Right atrium auricular region (tissue), 2 donors: ENCODE measurements around the gene YIF1B. TPM values are rescaled to one million over a fixed set of nuclear protein-coding genes. Genes with fewer than 3 reads are reported as not detected.
A peak's percentile ranks its signal among the peaks of the same experiment; 100 is the strongest.

Experiments
- DNase-seq: peaks from one replicate; pipeline ENCODE4 v3.0.0-alpha.2; 2019; ENCODE audit warnings: low spot score
- H3K27ac ChIP-seq, 2 donors: fragments of 200-600 bp; sonication (generic); 1 replicate in 1 of 2; 2 replicates in 1 of 2; pipeline ENCODE4 v1.5.1; 2016 to 2019
- H3K27me3 ChIP-seq, 2 donors: fragments of 200-600 bp; sonication (generic); one replicate each; pipeline versions ENCODE4 v1.5.1 to v1.6.0; 2017 to 2019
- H3K36me3 ChIP-seq: fragments of 200-600 bp; sonication (generic); one replicate; pipeline ENCODE4 v1.5.1; 2016
- H3K4me1 ChIP-seq, 2 donors: fragments of 200-600 bp; sonication (generic); one replicate each; pipeline versions ENCODE4 v1.5.1 to v1.6.0; 2017 to 2019
- H3K4me3 ChIP-seq, 2 donors: fragments of 200-600 bp; sonication (generic); 1 replicate in 1 of 2; 2 replicates in 1 of 2; pipeline ENCODE4 v1.5.1; 2017 to 2019; ENCODE audit warnings: mild to moderate bottlenecking in 1 of 2, moderate library complexity in 1 of 2
- H3K9me3 ChIP-seq, 2 donors: fragments of 200-600 bp; sonication (generic); one replicate each; pipeline ENCODE4 v1.5.1; 2019
- CTCF ChIP-seq, 2 donors: fragments of 200-600 bp; sonication (generic); IDR thresholded peaks; one replicate each; pipeline ENCODE4 v1.5.1; 2019; ENCODE audit warnings: antibody characterized with exemption in 2 of 2
- total RNA-seq, 2 donors: library from RNA; depleted of rRNA; stranded (reverse); fragments of >200 nt; gene quantifications; one replicate each; pipeline ENCODE4 v1.1.0, GENCODE V29; 2016

Gene YIF1B
- total RNA-seq, 2 donors from 2014 or later = 20.1 to 26.9 TPM

DNA sequence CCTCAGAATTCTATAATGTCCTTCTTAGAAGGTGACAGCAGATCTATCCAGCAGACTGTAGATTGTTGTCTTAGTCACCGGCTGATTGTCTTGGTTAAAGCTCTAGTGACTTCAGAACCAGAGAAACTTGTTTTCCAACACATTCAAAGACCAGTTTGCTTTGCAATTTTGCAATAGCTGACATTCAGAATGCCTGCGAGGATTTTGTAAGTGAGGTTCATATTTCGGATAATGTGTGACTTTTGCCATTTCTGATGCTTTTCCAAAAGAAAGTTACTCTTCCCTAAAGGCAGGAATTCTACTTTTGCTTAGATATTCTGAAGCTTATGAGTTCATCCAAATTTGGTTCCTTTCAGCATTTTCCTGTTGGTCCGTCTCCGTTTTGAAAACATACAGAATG, 38.2 kb downstream of the YIF1B start:
- no peak for TF ChIP-seq CTCF (IDR thresholded peaks at IDR 0.05)
- Histone ChIP-seq H3K9me3 (no peaks in the 10 kb centered on the region), H3K27me3 (no peaks in the 10 kb centered on the region), H3K27ac (peak overlapping the region; percentile 72 to 79), H3K4me1 (peaks cover 0 to 58% of the 10 kb centered on the region in 2 donors), H3K36me3 (no peaks in the 10 kb centered on the region), H3K4me3 (no peak overlapping the region)
- no peak for DNase-seq

- H3K36me3 ChIP-seq = no peaks in the 10 kb centered on the region
- peaks cover 0 to 58% of the 10 kb centered on the region in 2 donors for H3K4me1 ChIP-seq
- no peaks in the 10 kb centered on the region for H3K9me3 ChIP-seq
- peak overlapping the region; percentile 72 to 79 for H3K27ac ChIP-seq
- no peak overlapping the region for H3K4me3 ChIP-seq
- H3K27me3 ChIP-seq = no peaks in the 10 kb centered on the region
- TF ChIP-seq CTCF (IDR thresholded peaks at IDR 0.05) = no peak
- DNase-seq = no peak
Measured at GRCh38 chr19:38276942-38277517, 38.7 kb downstream of the YIF1B start.

DNA sequence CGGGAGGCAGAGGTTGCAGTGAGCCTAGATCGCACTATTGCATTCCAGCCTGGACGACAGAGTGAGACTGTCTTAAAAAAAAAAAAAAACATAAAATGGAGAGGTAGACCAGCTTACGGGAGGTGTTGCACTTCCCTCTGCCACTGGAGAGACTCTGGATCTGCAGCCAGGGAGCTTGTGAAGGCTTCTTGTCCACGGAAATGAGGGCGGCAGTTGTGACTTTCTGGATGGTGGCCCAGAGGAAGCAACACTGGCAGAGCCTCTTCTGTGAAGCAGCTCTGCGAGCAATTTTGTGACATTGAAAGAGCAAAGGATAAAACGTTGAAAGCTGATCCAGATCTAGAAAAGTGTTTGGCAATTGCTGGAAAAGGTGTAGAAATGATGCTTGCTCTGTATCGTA, 41.0 kb downstream of the YIF1B start:
- Histone ChIP-seq H3K9me3 (no peaks in the 10 kb centered on the region), H3K4me1 (peaks cover 0 to 50% of the 10 kb centered on the region in 2 donors), H3K4me3 (no peak overlapping the region), H3K36me3 (no peaks in the 10 kb centered on the region), H3K27me3 (no peaks in the 10 kb centered on the region), H3K27ac (peak overlapping the region in 1 of 2 donors; percentile 24)
- no peak for DNase-seq
- TF ChIP-seq CTCF (IDR thresholded peaks at IDR 0.05) = no peak

DNA sequence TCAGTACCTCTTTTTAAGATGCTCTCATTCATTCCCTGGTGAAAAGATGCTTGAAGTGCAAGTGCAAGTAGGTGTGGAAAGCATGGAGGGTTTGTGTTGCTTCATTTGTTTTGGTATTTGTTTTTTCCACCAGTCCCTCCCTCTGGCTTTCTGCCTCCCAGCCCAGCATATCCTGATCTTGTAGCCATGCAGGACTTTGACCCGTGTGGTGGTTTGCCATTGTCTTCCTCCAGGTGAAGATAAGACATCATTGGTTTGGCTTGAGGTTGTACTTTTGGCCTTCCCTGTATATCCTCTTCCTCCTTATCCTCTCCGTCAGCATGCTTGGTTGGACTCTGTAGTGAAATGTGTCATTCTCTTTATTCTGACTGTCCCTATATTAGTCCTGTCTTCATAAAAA, 42.2 kb downstream of the YIF1B start:
- Histone ChIP-seq H3K36me3 (no peaks in the 10 kb centered on the region), H3K27ac (no peak overlapping the region), H3K4me3 (no peak overlapping the region), H3K27me3 (no peaks in the 10 kb centered on the region), H3K9me3 (no peaks in the 10 kb centered on the region), H3K4me1 (peaks cover 0 to 42% of the 10 kb centered on the region in 2 donors)
- TF ChIP-seq CTCF (IDR thresholded peaks at IDR 0.05) = no peak
- DNase-seq = no peak

- TF ChIP-seq CTCF (IDR thresholded peaks at IDR 0.05) = no peak
- no peaks in the 10 kb centered on the region for H3K9me3 ChIP-seq
- DNase-seq = no peak
- peaks cover 0 to 14% of the 10 kb centered on the region in 2 donors for H3K4me1 ChIP-seq
- no peaks in the 10 kb centered on the region for H3K36me3 ChIP-seq
- H3K4me3 ChIP-seq = no peak overlapping the region
- H3K27me3 ChIP-seq = no peaks in the 10 kb centered on the region
- no peak overlapping the region for H3K27ac ChIP-seq
Measured at GRCh38 chr19:38270587-38271167, 45.1 kb downstream of the YIF1B start.

- no peak for DNase-seq
- H3K4me1 ChIP-seq = peaks cover 0 to 17% of the 10 kb centered on the region in 2 donors
- H3K4me3 ChIP-seq = no peak overlapping the region
- H3K27me3 ChIP-seq = no peaks in the 10 kb centered on the region
- no peak overlapping the region for H3K27ac ChIP-seq
- no peak for TF ChIP-seq CTCF (IDR thresholded peaks at IDR 0.05)
- no peaks in the 10 kb centered on the region for H3K36me3 ChIP-seq
- H3K9me3 ChIP-seq = no peaks in the 10 kb centered on the region
Measured at GRCh38 chr19:38268539-38268938, 47.2 kb downstream of the YIF1B start.
